ENCODE data around the gene CALHM5.
A peak's percentile ranks its signal among the peaks of the same experiment; 100 is the strongest.

The CALHM5 gene

GRCh38 chr6:116508527-116508926 is 2.9 kb upstream of the CALHM5 start:
- no peak for ATAC-seq

GRCh38 chr6:116512111-116512559 is 696 bp downstream of the CALHM5 start:
- no peak for ATAC-seq

- ATAC-seq: no peak
These were observed 1.3 kb downstream of the CALHM5 start for GRCh38 chr6:116512734-116513133.

GRCh38 chr6:116513224-116513875 is 1.9 kb downstream of the CALHM5 start:
- ATAC-seq: no peak

- no peak for ATAC-seq
These were observed 2.7 kb downstream of the CALHM5 start for GRCh38 chr6:116514111-116514510.

GRCh38 chr6:116515141-116515540 is 3.7 kb downstream of the CALHM5 start:
- ATAC-seq: no peak

GRCh38 chr6:116518621-116519368 is 7.4 kb downstream of the CALHM5 start:
- ATAC-seq: no peak

GRCh38 chr6:116522896-116523295 is 11.5 kb downstream of the CALHM5 start:
- no peak for ATAC-seq

GRCh38 chr6:116524236-116524635 is 12.8 kb downstream of the CALHM5 start:
- no peak for ATAC-seq

- no peak for ATAC-seq
These were observed 16.7 kb downstream of the CALHM5 start for GRCh38 chr6:116528133-116528532.

- ATAC-seq: no peak
These were observed 17.3 kb downstream of the CALHM5 start for GRCh38 chr6:116528780-116529179.

- ATAC-seq: no peak
These were observed 18.2 kb downstream of the CALHM5 start for GRCh38 chr6:116529466-116530290.

- no peak for ATAC-seq
These were observed 19.0 kb downstream of the CALHM5 start for GRCh38 chr6:116530436-116530835.

- ATAC-seq: peak; percentile 73 to 77
These were observed 20.5 kb downstream of the CALHM5 start for GRCh38 chr6:116531675-116532570.

- no peak for ATAC-seq
These were observed 22.0 kb downstream of the CALHM5 start for GRCh38 chr6:116533233-116533957.

GRCh38 chr6:116535109-116535508 is 23.7 kb downstream of the CALHM5 start:
- no peak for ATAC-seq

GRCh38 chr6:116536216-116536621 is 24.8 kb downstream of the CALHM5 start:
- ATAC-seq: no peak

GRCh38 chr6:116542426-116542825 is 31.0 kb downstream of the CALHM5 start:
- no peak for ATAC-seq

GRCh38 chr6:116543149-116543548 is 31.7 kb downstream of the CALHM5 start:
- no peak for ATAC-seq

- ATAC-seq: no peak
These were observed 34.2 kb downstream of the CALHM5 start, which contains the start of gene TRAPPC3L for GRCh38 chr6:116545651-116546050. TSS of gene TRAPPC3L (minus strand) at chr6:116545684. CDS start at chr6:116545514, 170 bp downstream.

- ATAC-seq: no peak
These were observed 35.9 kb downstream of the CALHM5 start for GRCh38 chr6:116547358-116547757.

- no peak for ATAC-seq
These were observed 39.4 kb downstream of the CALHM5 start for GRCh38 chr6:116550796-116551195.

All from activated CD4-positive, CD25-positive, alpha-beta regulatory T cell treated with anti-CD3 and anti-CD28 coated beads, Interleukin-2, amount 50 U/mL, for 24 hours (primary cell).